Trophoblast cell (in vitro differentiated cells and primary cell): ENCODE data around the gene SQSTM1.
"Not testable (repeated sequence)": the region's sequence is repeated elsewhere in the genome, so short reads cannot be mapped to it uniquely, and the experiment has no call there.

ENCODE experiments used
- DNase-seq, 2 donors: peaks; one replicate each; pipeline ENCODE4 v3.0.0-alpha.2; 2016
- H2AFZ ChIP-seq: 2 replicates; pipeline ENCODE4 v1.6.1; 2013; ENCODE audit warnings: low read length, moderate library complexity, mild to moderate bottlenecking; ENCODE audit not compliant: insufficient read depth, poor library complexity
- H2AK5ac ChIP-seq: 2 replicates; pipeline ENCODE4 v1.6.1; 2013; ENCODE audit warnings: mild to moderate bottlenecking, low read length
- H2BK120ac ChIP-seq: 2 replicates; pipeline ENCODE4 v1.6.1; 2013; ENCODE audit warnings: low read length, mild to moderate bottlenecking, moderate library complexity; ENCODE audit not compliant: insufficient read depth, poor library complexity
- H2BK12ac ChIP-seq: 2 replicates; pipeline ENCODE4 v1.6.1; 2013; ENCODE audit warnings: mild to moderate bottlenecking, low read length, moderate library complexity
- H2BK5ac ChIP-seq: 2 replicates; pipeline ENCODE4 v1.6.1; 2013; ENCODE audit warnings: low read length, low read depth, moderate library complexity, mild to moderate bottlenecking; ENCODE audit not compliant: poor library complexity
- H3K14ac ChIP-seq: 2 replicates; pipeline ENCODE4 v1.6.1; 2013; ENCODE audit warnings: mild to moderate bottlenecking, low read length
- H3K18ac ChIP-seq: 2 replicates; pipeline ENCODE4 v1.6.1; 2013; ENCODE audit warnings: mild to moderate bottlenecking, low read length
- H3K23ac ChIP-seq: 2 replicates; pipeline ENCODE4 v1.6.1; 2013; ENCODE audit warnings: low read length
- H3K27ac ChIP-seq: 2 replicates; pipeline ENCODE4 v1.5.1; 2013; ENCODE audit warnings: low read depth, mild to moderate bottlenecking, inconsistent platforms, low read length, moderate library complexity
- H3K27me3 ChIP-seq: 2 replicates; pipeline ENCODE4 v1.6.1; 2013; ENCODE audit warnings: inconsistent platforms, mild to moderate bottlenecking, low read length, moderate library complexity; ENCODE audit not compliant: insufficient read depth
- H3K36me3 ChIP-seq, 2 experiments: 1 replicate in 1 of 2; 2 replicates in 1 of 2; pipeline ENCODE4 v1.6.1; 2013; ENCODE audit warnings: low read length in 2 of 2, mild to moderate bottlenecking in 2 of 2, moderate library complexity in 1 of 2; ENCODE audit not compliant: insufficient read depth in 2 of 2, control insufficient read depth in 1 of 2
- H3K4ac ChIP-seq: 2 replicates; pipeline ENCODE4 v1.6.1; 2013; ENCODE audit warnings: low read depth, mild to moderate bottlenecking, low read length, moderate library complexity
- H3K4me1 ChIP-seq, 2 experiments: 1 replicate in 1 of 2; 2 replicates in 1 of 2; pipeline ENCODE4 v1.6.1; 2013; ENCODE audit warnings: low read length in 2 of 2, mild to moderate bottlenecking in 2 of 2, moderate library complexity in 1 of 2; ENCODE audit not compliant: insufficient read depth in 2 of 2, control insufficient read depth in 1 of 2
- H3K4me2 ChIP-seq: 2 replicates; pipeline ENCODE4 v1.6.1; 2013; ENCODE audit warnings: inconsistent platforms, mild to moderate bottlenecking, low read length, moderate library complexity
- H3K4me3 ChIP-seq: 2 replicates; pipeline ENCODE4 v1.5.1; 2013; ENCODE audit warnings: mild to moderate bottlenecking, low read depth, low read length, inconsistent platforms
- H3K79me1 ChIP-seq: one replicate; pipeline ENCODE4 v1.6.1; 2013; ENCODE audit warnings: low read length
- H3K79me2 ChIP-seq: 2 replicates; pipeline ENCODE4 v1.6.1; 2013; ENCODE audit warnings: low read length, mild to moderate bottlenecking; ENCODE audit not compliant: control insufficient read depth, insufficient read depth, poor library complexity
- H3K9ac ChIP-seq: 2 replicates; pipeline ENCODE4 v1.6.1; 2013; ENCODE audit warnings: mild to moderate bottlenecking, low read length
- H3K9me3 ChIP-seq: 2 replicates; pipeline ENCODE4 v1.6.1; 2013; ENCODE audit warnings: low read depth, mild to moderate bottlenecking, control low read depth, inconsistent platforms, low read length; ENCODE audit not compliant: insufficient read depth
- H4K12ac ChIP-seq: 2 replicates; pipeline ENCODE4 v1.6.1; 2013; ENCODE audit warnings: low read depth, mild to moderate bottlenecking, low read length, moderate library complexity
- H4K8ac ChIP-seq: 2 replicates; pipeline ENCODE4 v1.6.1; 2013; ENCODE audit warnings: low read depth, mild to moderate bottlenecking, low read length, moderate library complexity
- H4K91ac ChIP-seq: one replicate; pipeline ENCODE4 v1.6.1; 2013; ENCODE audit warnings: low read depth, mild to moderate bottlenecking, low read length, moderate library complexity
- WGBS: extraction: QIAGEN DNeasy Blood & Tissue Kit; methylation state at CpG from one replicate; pipeline ENCODE4 v1.1.7; 2013; ENCODE audit warnings: missing lambda C conversion rate; ENCODE audit not compliant: insufficient read length, insufficient coverage; ENCODE audit errors: extremely low coverage; 5-methylcytosine and 5-hydroxymethylcytosine counted together

The SQSTM1 gene

DNA sequence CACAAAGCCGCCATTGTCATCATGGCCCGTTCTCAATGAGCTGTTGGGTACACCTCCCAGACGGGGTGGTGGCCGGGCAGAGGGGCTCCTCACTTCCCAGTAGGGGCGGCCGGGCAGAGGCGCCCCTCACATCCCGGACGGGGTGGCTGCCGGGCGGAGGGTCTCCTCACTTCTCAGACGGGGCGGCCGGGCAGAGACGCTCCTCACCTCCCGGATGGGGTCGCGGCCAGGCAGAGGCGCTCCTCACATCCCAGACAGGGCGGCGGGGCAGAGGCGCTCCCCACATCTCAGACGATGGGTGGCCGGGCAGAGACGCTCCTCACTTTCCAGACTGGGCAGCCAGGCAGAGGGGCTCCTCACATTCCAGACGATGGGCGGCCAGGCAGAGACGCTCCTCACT, 14.2 kb downstream of the SQSTM1 start:
- H4K91ac ChIP-seq, H3K9me3 ChIP-seq, H3K79me1 ChIP-seq, H3K27ac ChIP-seq, H3K4me2 ChIP-seq, H2BK5ac ChIP-seq, H4K12ac ChIP-seq, H2AFZ ChIP-seq, H3K18ac ChIP-seq, H3K14ac ChIP-seq, DNase-seq, H3K23ac ChIP-seq, H3K27me3 ChIP-seq, H3K9ac ChIP-seq, H2BK120ac ChIP-seq, H3K4ac ChIP-seq, H4K8ac ChIP-seq, H2AK5ac ChIP-seq, H2BK12ac ChIP-seq, H3K79me2 ChIP-seq, H3K4me3 ChIP-seq, H3K4me1 ChIP-seq: not testable (repeated sequence)
- no CpG with 5 or more reads among the region's 28 CpGs for WGBS
- peaks cover 67 to 70% of the 10 kb centered on the region in 2 experiments for H3K36me3 ChIP-seq

DNA sequence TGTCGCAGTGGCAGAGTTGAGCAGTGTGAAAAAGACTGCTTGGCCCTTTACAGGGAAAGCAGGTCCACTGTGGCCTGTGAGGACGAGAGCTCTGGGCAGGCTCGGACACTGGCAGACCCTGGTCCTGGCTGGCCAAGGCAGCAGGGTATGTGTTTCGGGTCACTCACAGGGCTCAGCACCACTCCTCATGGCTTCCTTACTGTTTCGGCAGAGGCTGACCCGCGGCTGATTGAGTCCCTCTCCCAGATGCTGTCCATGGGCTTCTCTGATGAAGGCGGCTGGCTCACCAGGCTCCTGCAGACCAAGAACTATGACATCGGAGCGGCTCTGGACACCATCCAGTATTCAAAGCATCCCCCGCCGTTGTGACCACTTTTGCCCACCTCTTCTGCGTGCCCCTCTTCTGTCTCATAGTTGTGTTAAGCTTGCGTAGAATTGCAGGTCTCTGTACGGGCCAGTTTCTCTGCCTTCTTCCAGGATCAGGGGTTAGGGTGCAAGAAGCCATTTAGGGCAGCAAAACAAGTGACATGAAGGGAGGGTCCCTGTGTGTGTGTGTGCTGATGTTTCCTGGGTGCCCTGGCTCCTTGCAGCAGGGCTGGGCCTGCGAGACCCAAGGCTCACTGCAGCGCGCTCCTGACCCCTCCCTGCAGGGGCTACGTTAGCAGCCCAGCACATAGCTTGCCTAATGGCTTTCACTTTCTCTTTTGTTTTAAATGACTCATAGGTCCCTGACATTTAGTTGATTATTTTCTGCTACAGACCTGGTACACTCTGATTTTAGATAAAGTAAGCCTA, 15.7 kb downstream of the SQSTM1 start:
- DNase-seq = peak in 1 of 2 donors; percentile 43
- Histone ChIP-seq H3K4ac (no peak overlapping the region), H3K9ac (no peak overlapping the region), H3K36me3 (peaks cover 69% of the 10 kb centered on the region in 2 experiments), H3K79me1 (no peaks in the 10 kb centered on the region), H3K9me3 (peaks cover 5% of the 10 kb centered on the region), H3K27me3 (no peaks in the 10 kb centered on the region), H3K23ac (no peak overlapping the region), H3K18ac (no peak overlapping the region), H3K4me1 (no peaks in the 10 kb centered on the region), H2AFZ (no peak overlapping the region), H2BK12ac (no peak overlapping the region), H4K91ac (no peak overlapping the region), H3K4me2 (no peak overlapping the region), H4K12ac (no peak overlapping the region), H3K27ac (no peak overlapping the region), H2BK5ac (no peak overlapping the region), H2BK120ac (no peak overlapping the region), H3K14ac (no peak overlapping the region), H2AK5ac (no peak overlapping the region), H3K79me2 (no peaks in the 10 kb centered on the region), H4K8ac (no peak overlapping the region), H3K4me3 (no peak overlapping the region)
- no CpG with 5 or more reads among the region's 19 CpGs for WGBS

DNA sequence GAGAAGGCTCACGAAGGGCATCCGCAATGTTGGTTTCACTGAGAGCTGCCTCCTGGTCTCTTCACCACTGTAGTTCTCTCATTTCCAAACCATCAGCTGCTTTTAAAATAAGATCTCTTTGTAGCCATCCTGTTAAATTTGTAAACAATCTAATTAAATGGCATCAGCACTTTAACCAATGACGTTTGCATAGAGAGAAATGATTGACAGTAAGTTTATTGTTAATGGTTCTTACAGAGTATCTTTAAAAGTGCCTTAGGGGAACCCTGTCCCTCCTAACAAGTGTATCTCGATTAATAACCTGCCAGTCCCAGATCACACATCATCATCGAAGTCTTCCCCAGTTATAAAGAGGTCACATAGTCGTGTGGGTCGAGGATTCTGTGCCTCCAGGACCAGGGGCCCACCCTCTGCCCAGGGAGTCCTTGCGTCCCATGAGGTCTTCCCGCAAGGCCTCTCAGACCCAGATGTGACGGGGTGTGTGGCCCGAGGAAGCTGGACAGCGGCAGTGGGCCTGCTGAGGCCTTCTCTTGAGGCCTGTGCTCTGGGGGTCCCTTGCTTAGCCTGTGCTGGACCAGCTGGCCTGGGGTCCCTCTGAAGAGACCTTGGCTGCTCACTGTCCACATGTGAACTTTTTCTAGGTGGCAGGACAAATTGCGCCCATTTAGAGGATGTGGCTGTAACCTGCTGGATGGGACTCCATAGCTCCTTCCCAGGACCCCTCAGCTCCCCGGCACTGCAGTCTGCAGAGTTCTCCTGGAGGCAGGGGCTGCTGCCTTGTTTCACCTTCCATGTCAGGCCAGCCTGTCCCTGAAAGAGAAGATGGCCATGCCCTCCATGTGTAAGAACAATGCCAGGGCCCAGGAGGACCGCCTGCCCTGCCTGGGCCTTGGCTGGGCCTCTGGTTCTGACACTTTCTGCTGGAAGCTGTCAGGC, 16.6 kb downstream of the SQSTM1 start:
- Histone ChIP-seq H3K27me3 (no peaks in the 10 kb centered on the region), H2BK120ac (no peak overlapping the region), H2AFZ (no peak overlapping the region), H3K23ac (no peak overlapping the region), H4K91ac (no peak overlapping the region), H3K14ac (no peak overlapping the region), H3K79me2 (no peaks in the 10 kb centered on the region), H3K4ac (no peak overlapping the region), H2AK5ac (no peak overlapping the region), H2BK5ac (no peak overlapping the region), H3K4me3 (no peak overlapping the region), H3K4me1 (no peaks in the 10 kb centered on the region), H3K79me1 (no peaks in the 10 kb centered on the region), H3K9me3 (peaks cover 3% of the 10 kb centered on the region), H4K12ac (peak overlapping the region; percentile 3), H3K36me3 (peaks cover 64 to 67% of the 10 kb centered on the region in 2 experiments), H3K18ac (no peak overlapping the region), H2BK12ac (no peak overlapping the region), H3K4me2 (no peak overlapping the region), H3K9ac (no peak overlapping the region), H3K27ac (no peak overlapping the region), H4K8ac (no peak overlapping the region)
- peak in 1 of 2 donors; percentile 17 for DNase-seq
- WGBS = no CpG with 5 or more reads among the region's 15 CpGs

DNA sequence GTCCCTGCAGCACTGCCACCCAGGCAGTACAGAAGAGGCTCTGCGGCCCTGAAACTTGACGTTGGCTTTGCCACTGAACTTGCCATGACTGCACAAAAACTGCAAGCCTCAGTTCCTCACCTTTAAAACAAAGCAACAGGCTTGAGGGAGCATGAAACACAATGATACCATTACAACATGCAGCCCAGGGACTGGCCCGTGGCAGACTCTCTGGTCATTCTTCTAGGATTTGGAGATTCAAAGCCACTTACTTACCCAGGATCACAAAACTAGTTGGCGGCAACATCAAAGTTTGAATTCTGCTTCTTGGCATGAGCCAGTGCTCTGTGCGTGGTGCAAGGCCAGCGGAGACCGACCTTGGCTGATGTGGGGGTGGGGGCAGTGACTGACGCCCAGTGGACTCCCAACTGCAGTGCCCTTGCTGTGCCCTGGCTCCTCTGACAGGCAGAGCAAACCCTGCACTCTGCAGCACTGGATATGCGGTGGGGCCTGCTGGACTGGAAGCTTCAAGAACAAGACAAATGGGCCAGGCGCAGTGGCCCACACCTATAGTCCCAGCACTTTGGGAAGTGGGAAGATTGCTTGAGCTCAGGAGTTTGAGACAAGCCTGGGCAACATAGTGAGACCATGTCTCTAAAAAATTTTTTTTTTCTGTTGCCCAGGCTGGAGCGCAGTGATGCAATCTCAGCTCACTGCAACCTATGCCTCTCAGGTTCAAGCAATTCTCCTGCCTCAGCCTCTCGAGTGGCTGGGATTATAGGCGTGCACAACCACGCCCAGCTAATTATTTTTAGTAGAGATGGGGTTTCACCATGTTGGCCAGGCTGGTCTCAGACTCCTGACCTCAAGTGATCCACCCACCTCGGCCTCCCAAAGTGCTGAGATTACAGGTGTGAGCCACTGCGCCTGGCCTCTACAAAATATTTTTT, 18.9 kb downstream of the SQSTM1 start:
- Histone ChIP-seq H3K9me3 (no peaks in the 10 kb centered on the region), H4K8ac (no peak overlapping the region), H2AFZ (no peak overlapping the region), H2BK120ac (no peak overlapping the region), H4K12ac (no peak overlapping the region), H3K4ac (no peak overlapping the region), H3K4me3 (no peak overlapping the region), H2BK12ac (no peak overlapping the region), H3K4me2 (no peak overlapping the region), H3K4me1 (no peaks in the 10 kb centered on the region), H3K18ac (no peak overlapping the region), H2BK5ac (no peak overlapping the region), H3K14ac (no peak overlapping the region), H3K9ac (peak overlapping the region; percentile 23), H3K27ac (no peak overlapping the region), H3K79me2 (no peaks in the 10 kb centered on the region), H4K91ac (no peak overlapping the region), H3K23ac (no peak overlapping the region), H3K79me1 (no peaks in the 10 kb centered on the region), H2AK5ac (no peak overlapping the region), H3K27me3 (no peaks in the 10 kb centered on the region), H3K36me3 (peaks cover 46 to 49% of the 10 kb centered on the region in 2 experiments)
- peak; percentile 46 to 60 for DNase-seq
- no CpG with 5 or more reads among the region's 16 CpGs for WGBS
